ENCODE data around the gene ELP4.

ELP4 gene

DNA sequence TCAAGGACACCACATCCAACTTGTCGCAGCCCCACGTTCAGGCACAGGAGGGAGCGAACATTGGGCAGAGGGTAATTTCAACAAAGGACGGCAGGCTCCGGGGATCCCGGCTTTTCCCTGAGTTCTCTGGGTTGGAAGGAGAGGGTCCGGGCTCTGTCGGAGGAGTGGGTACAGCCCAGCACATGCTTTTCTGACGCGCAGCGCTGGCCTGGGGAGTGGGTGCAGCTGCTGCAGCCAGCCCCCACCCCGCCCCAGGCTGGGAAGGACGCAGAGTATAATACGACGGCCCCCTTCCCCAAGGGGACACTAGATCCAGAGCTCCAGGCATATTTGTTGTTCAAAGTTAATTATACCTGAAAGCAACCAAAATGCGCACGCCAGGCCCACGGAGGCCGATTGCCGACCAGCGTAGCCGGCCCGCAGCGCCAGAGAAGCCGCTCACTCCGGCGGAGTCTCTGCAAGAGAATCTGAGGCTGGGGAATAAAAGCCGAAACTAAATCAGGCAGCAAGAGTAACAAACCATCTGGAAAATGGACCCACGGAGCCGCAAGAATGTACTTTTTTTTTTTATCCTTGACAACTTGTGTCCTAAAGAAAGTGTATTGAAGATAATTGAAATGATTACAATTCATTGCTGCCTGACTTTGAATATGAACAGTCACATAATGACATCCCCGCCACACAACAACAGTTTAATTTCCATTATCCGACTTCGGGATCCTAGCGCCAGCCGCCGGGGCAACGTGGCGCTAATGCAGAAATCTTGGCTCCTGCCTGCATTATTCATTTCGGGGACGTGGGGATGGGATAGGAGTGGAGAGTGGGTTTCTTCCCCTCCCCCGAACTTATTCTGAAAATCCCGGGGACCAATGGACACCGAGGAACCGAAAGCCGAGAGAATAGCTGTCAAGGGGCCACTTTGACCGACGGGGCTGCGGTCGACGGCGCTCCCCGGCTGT lies 315.6 kb downstream of the ELP4 start:
- TF ChIP-seq, protein P1, sequence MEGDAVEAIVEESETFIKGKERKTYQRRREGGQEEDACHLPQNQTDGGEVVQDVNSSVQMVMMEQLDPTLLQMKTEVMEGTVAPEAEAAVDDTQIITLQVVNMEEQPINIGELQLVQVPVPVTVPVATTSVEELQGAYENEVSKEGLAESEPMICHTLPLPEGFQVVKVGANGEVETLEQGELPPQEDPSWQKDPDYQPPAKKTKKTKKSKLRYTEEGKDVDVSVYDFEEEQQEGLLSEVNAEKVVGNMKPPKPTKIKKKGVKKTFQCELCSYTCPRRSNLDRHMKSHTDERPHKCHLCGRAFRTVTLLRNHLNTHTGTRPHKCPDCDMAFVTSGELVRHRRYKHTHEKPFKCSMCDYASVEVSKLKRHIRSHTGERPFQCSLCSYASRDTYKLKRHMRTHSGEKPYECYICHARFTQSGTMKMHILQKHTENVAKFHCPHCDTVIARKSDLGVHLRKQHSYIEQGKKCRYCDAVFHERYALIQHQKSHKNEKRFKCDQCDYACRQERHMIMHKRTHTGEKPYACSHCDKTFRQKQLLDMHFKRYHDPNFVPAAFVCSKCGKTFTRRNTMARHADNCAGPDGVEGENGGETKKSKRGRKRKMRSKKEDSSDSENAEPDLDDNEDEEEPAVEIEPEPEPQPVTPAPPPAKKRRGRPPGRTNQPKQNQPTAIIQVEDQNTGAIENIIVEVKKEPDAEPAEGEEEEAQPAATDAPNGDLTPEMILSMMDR (IDR thresholded peaks at IDR 0.05; ENCODE audit: low read depth, low read length, missing control alignments) = no peak
- DNase-seq (ENCODE audit: low read depth) = no peak

DNA sequence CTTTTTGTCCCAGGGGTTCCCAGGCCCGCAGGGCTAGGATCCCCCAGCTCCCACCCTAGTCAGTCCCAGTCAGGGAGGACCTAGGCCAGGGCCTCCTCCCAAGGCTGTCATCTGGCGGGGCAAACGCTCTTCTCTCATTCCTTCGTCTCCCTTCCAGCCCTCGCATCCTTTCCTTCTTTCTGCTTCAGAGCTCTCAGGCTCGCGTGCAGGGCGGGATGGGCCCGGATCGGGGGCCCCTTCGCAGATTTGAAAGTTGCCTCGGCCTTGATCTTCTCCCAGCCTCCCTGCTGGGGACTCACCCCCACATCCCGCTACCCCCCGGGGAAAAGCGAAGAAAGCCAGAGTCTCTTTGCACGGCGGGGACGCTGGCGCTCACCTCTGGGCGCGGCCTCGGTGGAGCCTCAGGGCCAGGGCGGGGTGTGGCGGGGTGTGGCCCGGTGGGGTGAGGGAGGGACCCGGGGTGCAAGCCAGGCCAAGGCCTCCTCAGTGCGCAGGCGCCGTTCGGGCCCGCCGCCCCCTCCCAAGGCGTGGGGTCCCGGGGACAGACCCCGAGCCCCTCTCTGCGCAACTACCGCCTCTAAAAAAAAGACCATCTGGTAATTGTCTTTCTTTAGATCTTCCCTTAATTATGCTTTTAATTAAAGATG lies 316.4 kb downstream of the ELP4 start:
- no peak for DNase-seq (ENCODE audit: low read depth)
- no peak overlapping the region for H3K4me3 ChIP-seq (ENCODE audit: low read depth, low read length)
- TF ChIP-seq, protein P1 (IDR thresholded peaks at IDR 0.05; ENCODE audit: low read depth, low read length, missing control alignments) = no peak

More for the DNA sequence above, 315.6 kb downstream of the ELP4 start:
- no peak overlapping the region for H3K4me3 ChIP-seq (ENCODE audit: low read depth, low read length)

DNA sequence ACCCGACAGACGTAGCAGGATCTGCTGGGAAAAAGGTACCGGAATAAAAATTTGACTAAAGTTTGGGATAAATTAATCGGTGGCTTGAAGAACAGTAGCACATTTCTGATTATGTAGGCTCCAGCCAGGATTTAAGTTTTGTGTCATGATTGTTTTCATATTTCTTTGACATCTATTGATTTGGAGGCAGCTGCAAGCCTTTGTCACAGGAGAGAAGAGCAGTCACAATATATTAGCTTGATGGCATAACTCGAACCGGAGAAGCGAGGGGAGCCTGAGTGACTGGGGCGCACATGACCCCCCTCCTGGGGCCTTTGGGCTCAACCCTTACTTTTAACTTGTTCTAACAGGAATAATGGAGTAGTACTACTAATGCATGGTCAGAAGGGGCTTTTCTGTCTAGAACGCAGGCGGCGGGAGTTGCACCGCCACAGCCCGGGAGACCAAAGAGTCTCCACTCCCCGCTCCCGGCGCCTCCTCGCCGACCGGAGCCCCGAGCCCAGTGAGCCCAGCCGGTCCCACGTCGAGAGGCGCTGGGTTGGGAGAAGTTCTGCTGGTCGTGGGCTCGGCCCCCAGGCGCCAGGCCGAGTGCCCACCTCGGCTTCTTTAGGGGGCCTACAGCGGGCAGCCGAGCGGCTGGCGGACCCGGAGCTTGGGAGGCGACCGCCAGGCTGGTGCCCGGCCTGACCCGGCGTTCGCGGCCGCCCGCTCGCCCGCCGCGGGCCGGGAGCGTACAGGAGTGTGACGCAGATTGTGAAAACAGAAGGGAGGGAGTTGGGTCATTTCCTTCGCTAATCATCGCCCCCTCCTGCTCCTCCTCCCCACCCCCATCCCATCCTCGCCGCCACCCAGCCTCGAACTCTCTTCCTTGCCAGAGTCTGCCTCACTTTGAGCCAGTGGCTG lies 317.2 kb downstream of the ELP4 start:
- TF ChIP-seq, protein P1 (IDR thresholded peaks at IDR 0.05; ENCODE audit: low read depth, low read length, missing control alignments) = no peak
- H3K4me3 ChIP-seq (ENCODE audit: low read depth, low read length) = no peak overlapping the region
- DNase-seq (ENCODE audit: low read depth) = no peak

DNA sequence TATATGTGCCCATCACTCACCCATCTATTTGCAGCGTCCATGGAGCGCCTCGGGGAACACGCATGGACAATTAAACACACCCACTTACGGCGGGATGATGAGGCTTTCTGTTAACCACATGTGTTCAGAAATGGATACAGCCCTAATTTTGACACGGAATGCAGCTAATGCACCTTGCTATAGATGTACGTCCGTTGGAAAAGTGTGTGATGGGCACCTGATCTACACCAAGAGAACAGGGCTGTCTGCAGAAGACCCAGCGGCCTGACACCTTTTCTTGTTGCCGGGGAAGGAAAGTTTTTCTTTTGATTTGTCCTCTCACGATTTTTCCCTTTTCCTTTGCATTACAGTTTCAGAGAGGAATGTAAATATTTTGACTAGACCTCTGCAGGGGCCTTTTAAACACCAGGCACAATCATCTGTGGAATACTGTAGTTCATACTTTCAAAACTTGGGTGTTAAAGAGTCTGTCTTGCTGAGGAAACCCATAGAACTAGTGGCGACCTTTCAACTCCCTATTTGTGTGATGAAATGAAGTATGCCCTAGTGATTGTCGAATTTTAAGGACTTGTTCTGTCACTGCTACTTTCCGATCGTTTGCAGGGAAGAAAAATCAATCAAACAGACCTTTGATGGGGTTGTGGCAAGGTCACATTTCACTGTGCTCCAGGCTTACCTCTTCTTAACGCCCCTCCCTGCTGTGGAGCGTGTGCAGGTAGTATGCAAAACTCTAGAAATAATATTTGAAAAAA lies 318.1 kb downstream of the ELP4 start:
- TF ChIP-seq, protein P1 (IDR thresholded peaks at IDR 0.05; ENCODE audit: low read depth, low read length, missing control alignments) = no peak
- no peak overlapping the region for H3K4me3 ChIP-seq (ENCODE audit: low read depth, low read length)
- no peak for DNase-seq (ENCODE audit: low read depth)

DNA sequence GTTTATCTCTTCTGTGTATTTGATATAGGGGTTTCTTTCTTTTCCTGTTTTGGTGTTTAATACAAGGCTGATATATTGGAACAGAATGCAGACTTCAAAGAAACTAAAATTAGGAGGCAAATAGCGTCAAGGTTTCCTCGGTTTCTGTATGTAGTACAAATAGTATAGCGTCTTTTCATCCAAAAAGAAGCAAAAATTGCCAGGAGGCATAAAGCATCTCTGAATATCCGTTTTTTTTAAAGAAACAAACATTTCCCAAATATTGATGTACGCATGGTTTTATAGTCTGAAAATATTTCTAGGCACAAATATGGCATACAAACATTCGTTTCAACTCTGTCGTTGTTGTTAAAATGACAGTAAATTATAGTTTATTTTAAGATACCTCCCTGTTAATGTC lies 318.6 kb downstream of the ELP4 start:
- no peak overlapping the region for H3K4me3 ChIP-seq (ENCODE audit: low read depth, low read length)
- TF ChIP-seq, protein P1 (IDR thresholded peaks at IDR 0.05; ENCODE audit: low read depth, low read length, missing control alignments) = no peak
- no peak for DNase-seq (ENCODE audit: low read depth)

DNA sequence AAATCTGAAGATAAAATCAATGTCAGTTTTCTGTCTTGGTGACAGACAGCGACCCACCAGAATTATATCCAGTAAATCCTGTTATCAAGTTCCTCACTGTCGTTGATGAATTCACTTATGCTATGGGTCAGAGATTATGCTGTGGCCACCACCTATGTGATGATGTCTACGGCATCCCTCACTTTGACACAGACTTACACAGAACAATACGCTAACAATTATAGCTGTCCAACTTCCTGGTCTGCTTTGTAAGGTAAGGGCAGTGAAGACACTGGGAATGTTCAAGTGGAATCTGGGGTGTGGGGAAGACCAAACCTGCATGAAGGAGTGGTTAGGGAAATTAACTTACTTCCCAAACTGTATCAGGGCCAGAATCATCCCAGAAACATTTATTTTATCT lies 320.8 kb downstream of the ELP4 start:
- no peak for DNase-seq (ENCODE audit: low read depth)
- TF ChIP-seq, protein P1 (IDR thresholded peaks at IDR 0.05; ENCODE audit: low read depth, low read length, missing control alignments) = no peak
- H3K4me3 ChIP-seq (ENCODE audit: low read depth, low read length) = no peak overlapping the region

Data from GM12864 (cell line).